Endothelial cell of umbilical vein (primary cell): ENCODE measurements around the gene PAX5. TPM values are rescaled to one million over a fixed set of nuclear protein-coding genes. Genes with fewer than 3 reads are reported as not detected.

Source experiments
- BruUV-seq: library from RNA; stranded (reverse); fragments of 400-500 nt; replicated peaks from 2 replicates; lab custom pipeline; 2021; lab: Mats Ljungman, UMichigan
- CTCF ChIA-PET: fragments of 300-600, 350-600 bp; sonication (Branson Sonifier 250); formaldehyde crosslinking; loops from one replicate; lab custom pipeline; 2021; ENCODE audit warnings: antibody characterized with exemption, inconsistent platforms; lab: Charles Lee
- POLR2A ChIA-PET: fragments of 300-600, 350-600 bp; sonication (Branson Sonifier 250); formaldehyde crosslinking; loops from one replicate; lab custom pipeline; 2021; ENCODE audit warnings: antibody characterized with exemption, inconsistent platforms; lab: Charles Lee
- DNase-seq: peaks from one replicate; pipeline ENCODE4 v3.0.0-alpha.2; 2011; ENCODE audit warnings: low read depth, low spot score
- FAIRE-seq: peaks from 2 replicates; lab custom pipeline; 2011; peaks lifted over from hg19 to GRCh38; lab: Jason Lieb, UNC
- H2AFZ ChIP-seq: 2 replicates; pipeline ENCODE4 v1.6.0; 2012; ENCODE audit warnings: low read depth, low read length, control low read depth, inconsistent platforms
- H3K27ac ChIP-seq: 2 replicates; pipeline ENCODE4 v1.5.1; 2011; ENCODE audit warnings: low read depth, mild to moderate bottlenecking, control low read depth, low read length, moderate library complexity; ENCODE audit not compliant: insufficient read depth
- H3K27me3 ChIP-seq, 2 experiments: 2 replicates each; pipeline versions ENCODE4 v1.6.0 to v1.6.1; 2011; ENCODE audit warnings: low read length in 2 of 2, mixed read lengths in 1 of 2; ENCODE audit not compliant: control insufficient read depth in 2 of 2, insufficient read depth in 2 of 2
- H3K36me3 ChIP-seq, 2 experiments: 2 replicates in 1 of 2; 3 replicates in 1 of 2; pipeline ENCODE4 v1.5.1; 2011; ENCODE audit warnings: low read length in 2 of 2, mild to moderate bottlenecking in 1 of 2, moderate library complexity in 1 of 2; ENCODE audit not compliant: control insufficient read depth in 2 of 2, insufficient read depth in 2 of 2; ENCODE audit errors: extremely low read depth in 1 of 2
- H3K4me1 ChIP-seq: 3 replicates; pipeline ENCODE4 v1.5.1; 2011; ENCODE audit warnings: mild to moderate bottlenecking, low read length; ENCODE audit not compliant: control insufficient read depth, insufficient read depth; ENCODE audit errors: extremely low read depth
- H3K4me2 ChIP-seq: 2 replicates; pipeline ENCODE4 v1.6.1; 2011; ENCODE audit warnings: low read length, control low read depth, mixed read lengths; ENCODE audit not compliant: insufficient read depth
- H3K4me3 ChIP-seq, 3 experiments: fragments of 200-600 bp in 1 of 3; sonication (generic), shearing (Covaris generic) in 1 of 3; replicated peaks in 1 of 3; 2 replicates each; pipeline ENCODE4 v1.5.1; 2011 to 2016; ENCODE audit warnings: control low read depth in 3 of 3, low read length in 3 of 3, mild to moderate bottlenecking in 2 of 3, inconsistent platforms in 1 of 3, low read depth in 1 of 3, moderate library complexity in 1 of 3; ENCODE audit not compliant: insufficient read depth in 1 of 3
- H3K79me2 ChIP-seq: 2 replicates; pipeline ENCODE4 v1.6.0; 2012; ENCODE audit warnings: low read length, inconsistent platforms; ENCODE audit not compliant: control insufficient read depth, insufficient read depth
- H3K9ac ChIP-seq: replicated peaks from 2 replicates; pipeline ENCODE3; 2011; ENCODE audit warnings: low read length, control low read depth; ENCODE audit not compliant: insufficient read depth; ENCODE audit errors: extremely low read depth
- H3K9me1 ChIP-seq: replicated peaks from 3 replicates; pipeline ENCODE4 v1.6.0; 2011; ENCODE audit warnings: mild to moderate bottlenecking, low read length; ENCODE audit not compliant: control insufficient read depth, insufficient read depth; ENCODE audit errors: extremely low read depth
- H3K9me3 ChIP-seq: replicated peaks from 2 replicates; pipeline ENCODE4 v1.5.1; 2012; ENCODE audit warnings: low read length, inconsistent platforms; ENCODE audit not compliant: control insufficient read depth, insufficient read depth
- H4K20me1 ChIP-seq: replicated peaks from 2 replicates; pipeline ENCODE3; 2011; ENCODE audit warnings: mild to moderate bottlenecking, low read length; ENCODE audit not compliant: control insufficient read depth, insufficient read depth; ENCODE audit errors: extremely low read depth
- MAX ChIP-seq: IDR thresholded peaks from 2 replicates; pipeline ENCODE4 v1.6.1; 2011; ENCODE audit not compliant: insufficient read depth, insufficient read length
- POLR2A ChIP-seq: IDR thresholded peaks from 2 replicates; pipeline ENCODE4 v1.6.1; 2012; ENCODE audit warnings: low read depth, mild to moderate bottlenecking, control low read depth, low read length
- dilution Hi-C: fragments of 300-500 bp; cut with MboI; formaldehyde crosslinking; loops from one replicate; pipeline ENCODE4 v1.15.0; 2019; ENCODE audit warnings: low sequenced_read_pairs; ENCODE audit not compliant: extremely low pct_ligation_motif_present
- intact Hi-C: fragments of 100-400 bp; cut with micrococcal nuclease; formaldehyde crosslinking; loops from one replicate; pipeline ENCODE4 v1.10.0; 2022
- polyA plus RNA-seq, 4 experiments: library from polyadenylated mRNA; depleted of rRNA in 3 of 4; stranded (reverse) in 3 of 4; unstranded in 1 of 4; fragments of >200 nt; gene quantifications; 2 replicates each; pipeline versions ENCODE4 v1.2.1 to v1.2.3, GENCODE V29; 2011 to 2012; ENCODE audit warnings: missing spikeins in 1 of 4
- total RNA-seq: library from RNA; stranded (reverse); gene quantifications from 2 replicates; pipeline ENCODE4 v1.2.3, GENCODE V29; 2021
- TF ChIP-seq, protein P1 (sequence below), 2 donors: IDR thresholded peaks; 1 replicate in 1 of 2; 2 replicates in 1 of 2; pipeline ENCODE4 v1.5.1; 2011; ENCODE audit warnings: low read length in 2 of 2, mild to moderate bottlenecking in 2 of 2, moderate library complexity in 2 of 2, control low read depth in 1 of 2, inconsistent platforms in 1 of 2, low read depth in 1 of 2; ENCODE audit not compliant: insufficient read depth in 1 of 2; ENCODE audit errors: extremely low read depth in 1 of 2

The PAX5 gene
- total and polyA plus RNA-seq, 2 donors (not counting 3 experiments of a cell fraction or from before 2014, with no cell fraction given), result not detected

DNA sequence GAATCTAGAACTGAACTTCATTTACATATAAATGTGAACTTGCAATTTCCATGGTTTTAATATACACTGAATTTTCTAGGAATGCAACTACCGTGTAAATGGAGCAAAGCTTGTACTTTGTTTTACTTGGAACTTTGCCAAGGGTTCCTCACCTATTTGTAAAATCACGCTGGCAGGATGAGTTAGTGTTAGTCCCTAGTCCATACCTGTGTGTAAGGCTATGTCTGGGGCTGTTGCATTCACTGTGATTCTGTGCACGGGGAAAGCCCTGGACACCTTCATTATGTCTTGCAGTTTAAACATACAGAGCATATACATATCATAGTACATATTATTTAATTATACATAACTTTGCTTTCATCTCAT, 119.9 kb downstream of the PAX5 start:
- Histone ChIP-seq H3K36me3 (no peaks in the 10 kb centered on the region), H3K9ac (no peak overlapping the region), H3K79me2 (no peaks in the 10 kb centered on the region), H3K4me1 (no peaks in the 10 kb centered on the region), H3K4me2 (no peak overlapping the region), H4K20me1 (no peaks in the 10 kb centered on the region), H2AFZ (no peak overlapping the region), H3K27ac (no peak overlapping the region), H3K4me3 (no peak overlapping the region), H3K9me3 (no peaks in the 10 kb centered on the region), H3K9me1 (no peaks in the 10 kb centered on the region), H3K27me3 (peaks cover 0 to 9% of the 10 kb centered on the region in 2 experiments)
- dilution Hi-C loops, result no loop called here
- no peak for DNase-seq
- BruUV-seq, result no TSS peak
- intact Hi-C loops, result no loop called here
- POLR2A ChIA-PET, result no interaction called here
- FAIRE-seq, result no peak
- no peak for TF ChIP-seq POLR2A
- CTCF ChIA-PET, result no interaction called here

DNA sequence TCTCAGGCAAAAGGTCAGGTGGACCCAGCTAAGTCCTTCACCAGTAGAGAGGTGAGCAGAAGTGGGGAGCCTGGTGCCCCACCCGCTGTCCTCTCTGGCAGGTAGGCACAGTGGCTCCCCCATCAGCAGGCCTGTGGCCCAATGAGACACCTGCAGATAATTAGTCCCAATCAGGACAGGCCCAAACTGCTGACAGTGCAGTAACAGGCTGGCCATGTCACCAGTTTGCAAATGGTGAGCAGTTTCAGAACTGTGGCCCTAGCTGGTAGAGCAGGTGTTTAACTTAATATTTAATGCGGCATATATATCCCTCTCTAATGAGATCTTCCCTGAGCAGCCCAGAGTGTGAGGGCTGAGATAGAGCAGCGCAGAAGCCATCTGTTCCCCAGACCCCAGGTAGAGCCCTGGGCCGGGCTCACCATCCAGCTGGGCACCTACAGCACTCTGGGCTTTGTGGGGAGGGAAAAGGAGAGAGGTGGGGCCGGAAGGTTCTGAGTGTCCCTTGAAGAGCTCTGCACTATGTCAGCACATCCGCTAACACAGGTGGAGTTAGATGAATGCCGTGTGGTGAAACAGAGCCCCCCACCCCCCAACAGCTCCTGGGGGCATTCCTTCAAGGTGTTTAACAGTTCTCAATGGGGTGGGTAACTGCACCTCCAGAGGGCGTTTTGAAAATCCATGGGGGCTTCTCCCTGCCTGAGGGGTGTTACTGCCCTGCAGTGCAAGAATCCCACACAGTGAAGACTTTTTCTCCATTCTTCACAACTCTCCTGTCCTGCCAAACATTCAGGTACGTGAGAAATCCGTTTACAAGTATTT, 120.5 kb downstream of the PAX5 start:
- H3K36me3 ChIP-seq, result no peaks in the 10 kb centered on the region
- BruUV-seq, result no TSS peak
- H3K27ac ChIP-seq, result no peak overlapping the region
- POLR2A ChIA-PET, result no interaction called here
- H3K9me3 ChIP-seq, result no peaks in the 10 kb centered on the region
- DNase-seq (no peak), FAIRE-seq (no peak)
- no peaks in the 10 kb centered on the region for H4K20me1 ChIP-seq
- H3K4me2 ChIP-seq, result no peak overlapping the region
- H3K27me3 ChIP-seq, result peaks cover 0 to 10% of the 10 kb centered on the region in 2 experiments
- no peaks in the 10 kb centered on the region for H3K9me1 ChIP-seq
- no peak overlapping the region for H3K4me3 ChIP-seq
- TF ChIP-seq MAX, result no peak
- TF ChIP-seq, protein P1, sequence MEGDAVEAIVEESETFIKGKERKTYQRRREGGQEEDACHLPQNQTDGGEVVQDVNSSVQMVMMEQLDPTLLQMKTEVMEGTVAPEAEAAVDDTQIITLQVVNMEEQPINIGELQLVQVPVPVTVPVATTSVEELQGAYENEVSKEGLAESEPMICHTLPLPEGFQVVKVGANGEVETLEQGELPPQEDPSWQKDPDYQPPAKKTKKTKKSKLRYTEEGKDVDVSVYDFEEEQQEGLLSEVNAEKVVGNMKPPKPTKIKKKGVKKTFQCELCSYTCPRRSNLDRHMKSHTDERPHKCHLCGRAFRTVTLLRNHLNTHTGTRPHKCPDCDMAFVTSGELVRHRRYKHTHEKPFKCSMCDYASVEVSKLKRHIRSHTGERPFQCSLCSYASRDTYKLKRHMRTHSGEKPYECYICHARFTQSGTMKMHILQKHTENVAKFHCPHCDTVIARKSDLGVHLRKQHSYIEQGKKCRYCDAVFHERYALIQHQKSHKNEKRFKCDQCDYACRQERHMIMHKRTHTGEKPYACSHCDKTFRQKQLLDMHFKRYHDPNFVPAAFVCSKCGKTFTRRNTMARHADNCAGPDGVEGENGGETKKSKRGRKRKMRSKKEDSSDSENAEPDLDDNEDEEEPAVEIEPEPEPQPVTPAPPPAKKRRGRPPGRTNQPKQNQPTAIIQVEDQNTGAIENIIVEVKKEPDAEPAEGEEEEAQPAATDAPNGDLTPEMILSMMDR (IDR thresholded peaks at IDR 0.05; ENCODE audit: extremely low read depth in 1 of 2, insufficient read depth in 1 of 2, low read depth in 1 of 2, low read length in 2 of 2), result peak in 1 of 2 donors; percentile 21
- no peak overlapping the region for H2AFZ ChIP-seq
- intact Hi-C loops (no loop called here), dilution Hi-C loops (no loop called here)
- no peaks in the 10 kb centered on the region for H3K79me2 ChIP-seq
- no peak overlapping the region for H3K9ac ChIP-seq
- no peaks in the 10 kb centered on the region for H3K4me1 ChIP-seq
- CTCF ChIA-PET, result interaction anchor here (2.1 kb wide), 1 partner anchor 10 kb away, joined by 7 read pairs; no protein-coding TSS in a partner anchor
